ENCODE results near the gene HLA-DMB.

DNA sequence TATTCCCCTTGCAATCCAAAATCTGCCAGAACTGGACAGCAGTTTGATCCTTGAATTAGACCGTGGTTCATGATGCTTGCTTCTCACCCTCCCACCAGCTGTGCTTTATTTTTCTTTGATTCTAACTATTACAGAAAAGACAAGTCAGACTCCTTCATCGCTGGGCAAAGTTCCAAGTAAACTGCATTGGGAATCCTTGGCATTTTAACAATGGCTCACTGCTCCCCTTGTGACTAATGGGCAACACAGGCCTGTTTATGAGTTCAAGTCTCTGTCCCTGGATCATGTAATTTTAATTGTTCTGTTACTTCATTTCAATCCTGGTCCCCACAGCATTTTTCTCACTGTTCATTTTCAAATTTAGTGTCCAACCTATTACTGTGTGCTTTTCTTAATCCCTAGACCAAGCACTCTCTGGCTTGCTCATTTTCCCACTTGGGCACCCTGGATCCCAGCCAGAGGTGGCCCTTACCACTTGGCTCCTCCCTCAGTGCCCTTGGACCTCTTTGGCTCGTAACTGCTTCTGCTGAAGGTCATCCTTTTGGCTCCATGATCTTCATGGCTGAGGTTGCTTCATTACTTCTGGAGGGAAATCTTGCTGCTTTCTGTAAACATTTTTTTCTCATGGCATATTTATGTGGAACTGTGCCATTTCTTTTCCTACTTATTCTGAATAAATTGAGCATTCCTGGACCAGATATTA lies 54.0 kb downstream of the HLA-DMB start:
- TF ChIP-seq POLR2AphosphoS5 (IDR thresholded peaks at IDR 0.05) (peak in 1 of 3 donors; percentile 32), CTCF (IDR thresholded peaks at IDR 0.05) (no peak), POLR2A (IDR thresholded peaks at IDR 0.05) (no peak)

Measured in transverse colon (tissue), 4 donors.